Measurements from ENCODE around the gene SLC4A2. TPM values are rescaled to one million over a fixed set of nuclear protein-coding genes. Genes with fewer than 3 reads are reported as not detected.
"Not testable (repeated sequence)": the region's sequence is repeated elsewhere in the genome, so short reads cannot be mapped to it uniquely, and the experiment has no call there.

The SLC4A2 gene
- total RNA-seq (10 to 100 TPM; 52.0 to 91.5 (median 74.4) TPM), total RNA-seq (28.6 to 104 (median 49.4) reads per million in 29 experiments)
- 23.0 TPM for total RNA-seq (2013)

DNA sequence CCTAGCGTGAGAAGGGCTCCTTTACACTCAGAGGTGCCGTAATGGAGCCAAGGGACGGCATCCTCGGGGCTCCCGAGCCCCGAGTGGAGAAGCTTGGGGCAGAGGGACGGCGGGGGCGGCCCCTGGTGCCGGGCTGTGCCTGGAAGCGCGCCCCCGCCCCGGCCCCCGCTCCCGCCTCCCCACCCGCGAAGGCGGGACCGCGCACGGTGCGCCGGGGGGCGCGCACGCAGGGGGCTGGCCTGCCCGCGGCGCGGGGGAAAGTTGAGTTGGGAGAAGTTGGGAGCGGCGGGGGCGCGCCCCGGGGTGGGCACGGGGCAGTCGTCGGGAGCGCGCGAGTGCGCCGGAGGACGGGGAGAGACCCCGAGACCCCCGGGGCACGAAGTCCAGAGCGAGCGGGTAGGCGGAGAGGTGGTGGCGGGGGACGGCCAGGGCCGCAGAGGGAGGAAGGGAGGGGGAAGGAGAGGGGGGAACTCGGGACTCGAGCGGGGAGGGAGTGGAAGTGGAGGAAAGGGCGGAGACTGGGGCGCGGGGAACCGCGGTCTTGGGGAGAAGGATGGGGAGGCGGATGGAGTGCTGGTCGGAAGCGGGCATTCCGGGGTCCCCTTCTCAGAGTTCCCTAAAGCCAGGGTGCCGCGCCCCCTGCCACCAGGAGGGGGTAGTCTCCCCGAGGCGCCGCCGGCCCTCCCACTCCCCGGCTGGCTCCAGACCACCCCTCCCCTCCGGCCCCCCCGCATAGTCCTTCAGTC is at the start of gene SLC4A2:
Gene SLC4A2, plus strand, starts transcription at position 223 of the 746 bp plus-strand sequence. CDS start 2,399 bp downstream, outside the sequence.
- Mint-ChIP-seq H3K27ac (peak within 1 kb of the TSS; percentile 95 to 96), H3K4me1 (peaks cover 32 to 43% (median 41%) of the 10 kb centered on the region in 3 donors), H3K4me3 (peak within 1 kb of the TSS; percentile 90), H3K36me3 (peaks cover 2% of the 10 kb centered on the region), H3K27me3 (no peaks in the 10 kb centered on the region), H3K9me3 (no peaks in the 10 kb centered on the region)
- Histone ChIP-seq H3K27me3 (replicated peaks in 1 of 2; ENCODE audit: control insufficient read depth in 2 of 2, extremely low read depth in 1 of 2, insufficient read depth in 2 of 2, low read length in 1 of 2) (no peaks in the 10 kb centered on the region), H3K27ac (ENCODE audit: low read length) (peak within 1 kb of the TSS; percentile 94), H3K9me3 (no peaks in the 10 kb centered on the region), H3K36me3 (ENCODE audit: control insufficient read depth in 2 of 2, extremely low read depth in 1 of 2, insufficient read depth in 1 of 2, low read length in 1 of 2) (peaks cover 0 to 6% of the 10 kb centered on the region in 2 donors), H3K4me3 (ENCODE audit: control insufficient read depth in 1 of 2, extremely low read depth in 1 of 2, low read length in 1 of 2) (peak within 1 kb of the TSS; percentile 77 to 85), H3K4me1 (ENCODE audit: control insufficient read depth in 1 of 2, extremely low read depth in 1 of 2, insufficient read depth in 2 of 2, low read length in 2 of 2) (peaks cover 26 to 51% of the 10 kb centered on the region in 2 experiments)
- CTCF ChIA-PET, result interaction anchor here in 1 of 2 donors (1.7 kb wide), 1 partner anchor 21 kb away, joined by 5 read pairs; the partner anchor contains the start of gene FASTK
- DNase-seq, result peak in 33 of 35 experiments; percentile 21 to 82 (median 54)
- WGBS (ENCODE audit: insufficient coverage), result under 1% methylated on average over 52 of the region's 75 CpGs
- POLR2A ChIA-PET, result no interaction called here
- ATAC-seq (replicated peaks in 1 of 4), result peak in 3 of 4 experiments; percentile 12 to 21 (median 15)

- Histone ChIP-seq H3K27ac (ENCODE audit: low read length) (peak overlapping the region; percentile 85), H3K27me3 (replicated peaks in 1 of 2; ENCODE audit: control insufficient read depth in 2 of 2, extremely low read depth in 1 of 2, insufficient read depth in 2 of 2, low read length in 1 of 2) (peaks cover 0 to 3% of the 10 kb centered on the region in 2 experiments), H3K36me3 (ENCODE audit: control insufficient read depth in 2 of 2, extremely low read depth in 1 of 2, insufficient read depth in 1 of 2, low read length in 1 of 2) (no peaks in the 10 kb centered on the region), H3K4me1 (ENCODE audit: control insufficient read depth in 1 of 2, extremely low read depth in 1 of 2, insufficient read depth in 2 of 2, low read length in 2 of 2) (peaks cover 44 to 84% of the 10 kb centered on the region in 2 experiments), H3K4me3 (ENCODE audit: control insufficient read depth in 1 of 2, extremely low read depth in 1 of 2, low read length in 1 of 2) (peak overlapping the region in 1 of 2 donors; percentile 29), H3K9me3 (no peaks in the 10 kb centered on the region)
- H3K4me3 Mint-ChIP-seq, result peak overlapping the region in 1 of 3 donors; percentile 76
- peaks cover 0 to 2% of the 10 kb centered on the region in 2 donors for H3K27me3 Mint-ChIP-seq
- H3K36me3 Mint-ChIP-seq, result peaks cover 5% of the 10 kb centered on the region
- peaks cover 66 to 86% (median 66%) of the 10 kb centered on the region in 3 donors for H3K4me1 Mint-ChIP-seq
- DNase-seq (no peak), ATAC-seq (replicated peaks in 1 of 4) (no peak)
- WGBS (ENCODE audit: insufficient coverage), result 100% methylated on average over 1 of the region's 7 CpGs
- POLR2A ChIA-PET, result interaction anchor here (0.6 to 1.8 kb wide), 2 partner anchors 18 to 20 kb away, joined by 3 to 4 read pairs; partner anchors contain the start of gene ABCB8 (in 1 of the 2)
- H3K9me3 Mint-ChIP-seq, result no peaks in the 10 kb centered on the region
- peak overlapping the region; percentile 88 for H3K27ac Mint-ChIP-seq
- CTCF ChIA-PET, result interaction anchor here (0.5 to 2.0 kb wide), 6 partner anchors 9 to 234 kb away, joined by 3 to 7 read pairs (median 5); no protein-coding TSS in a partner anchor
These were observed 49.4 kb upstream of the SLC4A2 start for GRCh38 chr7:151010037-151010306.

DNA sequence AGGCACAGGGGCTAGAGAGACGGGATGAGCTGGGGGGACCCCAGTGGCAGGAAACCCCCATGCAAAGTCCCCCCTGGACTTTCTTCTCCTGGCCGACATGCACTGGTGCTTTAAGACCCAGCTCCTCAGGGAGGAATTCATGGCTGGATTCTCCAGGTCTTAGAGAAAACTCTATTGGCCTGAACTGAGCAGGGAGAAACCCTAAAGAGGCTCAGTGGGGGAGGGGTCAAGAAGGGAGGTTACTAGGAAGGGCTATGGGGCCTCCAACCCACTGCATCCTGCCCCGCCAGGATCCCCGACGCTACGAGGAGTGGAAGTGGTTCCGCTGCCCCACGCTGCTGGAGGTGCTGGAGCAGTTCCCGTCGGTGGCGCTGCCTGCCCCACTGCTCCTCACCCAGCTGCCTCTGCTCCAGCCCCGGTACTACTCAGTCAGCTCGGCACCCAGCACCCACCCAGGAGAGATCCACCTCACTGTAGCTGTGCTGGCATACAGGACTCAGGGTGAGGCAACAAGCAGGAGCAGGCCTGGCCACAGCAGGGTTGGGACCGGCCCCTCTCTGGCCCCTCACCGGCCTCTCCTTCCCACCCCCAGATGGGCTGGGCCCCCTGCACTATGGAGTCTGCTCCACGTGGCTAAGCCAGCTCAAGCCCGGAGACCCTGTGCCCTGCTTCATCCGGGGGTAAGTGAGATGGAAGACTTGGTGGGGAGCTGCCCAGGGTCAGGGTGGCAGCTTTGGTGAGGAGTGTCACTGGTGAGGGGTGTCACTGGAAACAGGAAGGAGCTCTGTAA is 48.9 kb upstream of the SLC4A2 start:
- no peaks in the 10 kb centered on the region for H3K36me3 ChIP-seq (ENCODE audit: control insufficient read depth in 2 of 2, extremely low read depth in 1 of 2, insufficient read depth in 1 of 2, low read length in 1 of 2)
- Mint-ChIP-seq H3K4me3 (peak overlapping the region; percentile 13 to 76 (median 51)), H3K9me3 (no peaks in the 10 kb centered on the region), H3K27ac (peak overlapping the region; percentile 88), H3K4me1 (peaks cover 71 to 87% (median 71%) of the 10 kb centered on the region in 3 donors), H3K36me3 (peaks cover 9% of the 10 kb centered on the region), H3K27me3 (peaks cover 0 to 2% of the 10 kb centered on the region in 2 donors)
- CTCF ChIA-PET, result interaction anchor here (0.5 to 1.7 kb wide), 7 partner anchors 9 to 1164 kb away, joined by 3 to 6 read pairs (median 3); partner anchors contain the start of gene ABCB8 (in 1 of the 2)
- WGBS (ENCODE audit: insufficient coverage), result 22% methylated on average over 13 of the region's 18 CpGs
- peaks cover 0 to 3% of the 10 kb centered on the region in 2 experiments for H3K27me3 ChIP-seq (replicated peaks in 1 of 2; ENCODE audit: control insufficient read depth in 2 of 2, extremely low read depth in 1 of 2, insufficient read depth in 2 of 2, low read length in 1 of 2)
- H3K9me3 ChIP-seq, result no peaks in the 10 kb centered on the region
- ATAC-seq (replicated peaks in 1 of 4) (peak; percentile 7 to 14 (median 10)), DNase-seq (peak in 17 of 35 experiments; percentile 23 to 59 (median 40))
- peak overlapping the region; percentile 85 for H3K27ac ChIP-seq (ENCODE audit: low read length)
- H3K4me1 ChIP-seq (ENCODE audit: control insufficient read depth in 1 of 2, extremely low read depth in 1 of 2, insufficient read depth in 2 of 2, low read length in 2 of 2), result peaks cover 48 to 90% of the 10 kb centered on the region in 2 experiments
- H3K4me3 ChIP-seq (ENCODE audit: control insufficient read depth in 1 of 2, extremely low read depth in 1 of 2, low read length in 1 of 2), result peak overlapping the region in 1 of 2 donors; percentile 29
- POLR2A ChIA-PET, result interaction anchor here in 1 of 2 donors (1.8 kb wide), 1 partner anchor 18 kb away, joined by 4 read pairs; the partner anchor contains the start of gene ABCB8

GRCh38 chr7:151011097-151011409 is 48.3 kb upstream of the SLC4A2 start:
- Histone ChIP-seq H3K4me3 (ENCODE audit: control insufficient read depth in 1 of 2, extremely low read depth in 1 of 2, low read length in 1 of 2) (no peak overlapping the region), H3K36me3 (ENCODE audit: control insufficient read depth in 2 of 2, extremely low read depth in 1 of 2, insufficient read depth in 1 of 2, low read length in 1 of 2) (no peaks in the 10 kb centered on the region), H3K27me3 (replicated peaks in 1 of 2; ENCODE audit: control insufficient read depth in 2 of 2, extremely low read depth in 1 of 2, insufficient read depth in 2 of 2, low read length in 1 of 2) (peaks cover 0 to 7% of the 10 kb centered on the region in 2 experiments), H3K4me1 (ENCODE audit: control insufficient read depth in 1 of 2, extremely low read depth in 1 of 2, insufficient read depth in 2 of 2, low read length in 2 of 2) (peaks cover 51 to 95% of the 10 kb centered on the region in 2 experiments), H3K9me3 (no peaks in the 10 kb centered on the region), H3K27ac (ENCODE audit: low read length) (peak overlapping the region; percentile 85)
- ChIA-PET POLR2A (interaction anchor here in 1 of 2 donors (1.8 kb wide), 1 partner anchor 17 kb away, joined by 4 read pairs; the partner anchor contains the start of gene ABCB8), CTCF (interaction anchor here (0.5 to 1.7 kb wide), 6 partner anchors 8 to 1164 kb away, joined by 3 to 6 read pairs (median 4); partner anchors contain the start of gene ABCB8 (in 1 of the 2))
- no peak for ATAC-seq (replicated peaks in 1 of 4)
- 43% methylated on average over 1 of the region's 1 CpG for WGBS (ENCODE audit: insufficient coverage)
- H3K27ac Mint-ChIP-seq, result peak overlapping the region; percentile 88
- peak overlapping the region in 2 of 3 donors; percentile 51 to 76 for H3K4me3 Mint-ChIP-seq
- H3K4me1 Mint-ChIP-seq, result peaks cover 75 to 88% (median 76%) of the 10 kb centered on the region in 3 donors
- no peaks in the 10 kb centered on the region for H3K9me3 Mint-ChIP-seq
- peak in 1 of 35 experiments; percentile 37 for DNase-seq
- peaks cover 10% of the 10 kb centered on the region for H3K36me3 Mint-ChIP-seq
- H3K27me3 Mint-ChIP-seq, result peaks cover 0 to 2% of the 10 kb centered on the region in 2 donors

DNA sequence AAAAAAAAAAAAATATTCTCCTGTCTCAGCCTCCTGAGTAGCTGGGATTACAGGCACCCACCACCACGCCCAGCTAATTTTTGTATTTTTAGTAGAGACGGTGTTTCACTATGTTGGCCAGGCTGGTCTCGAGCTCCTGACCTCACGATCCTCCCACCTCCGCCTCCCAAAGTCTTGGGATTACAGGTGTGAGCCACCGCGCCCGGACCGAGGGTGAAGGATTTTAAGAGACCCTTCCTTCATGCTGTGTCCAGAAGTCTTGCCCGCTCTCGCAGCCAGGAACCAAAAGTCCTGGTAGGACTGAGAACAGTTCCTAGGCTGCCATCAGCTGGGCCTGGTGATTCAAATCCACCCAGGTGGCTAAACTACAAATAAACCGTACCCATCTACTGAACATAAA is 47.8 kb upstream of the SLC4A2 start:
- WGBS (ENCODE audit: insufficient coverage), result 98% methylated on average over 8 of the region's 12 CpGs
- not testable (repeated sequence) for H3K36me3 Mint-ChIP-seq; H3K36me3 ChIP-seq (ENCODE audit: control insufficient read depth in 2 of 2, extremely low read depth in 1 of 2, insufficient read depth in 1 of 2, low read length in 1 of 2); H3K9me3 ChIP-seq; DNase-seq; H3K27me3 Mint-ChIP-seq; ATAC-seq (replicated peaks in 1 of 4); H3K4me3 ChIP-seq (ENCODE audit: control insufficient read depth in 1 of 2, extremely low read depth in 1 of 2, low read length in 1 of 2); H3K27me3 ChIP-seq (replicated peaks in 1 of 2; ENCODE audit: control insufficient read depth in 2 of 2, extremely low read depth in 1 of 2, insufficient read depth in 2 of 2, low read length in 1 of 2); H3K9me3 Mint-ChIP-seq
- ChIA-PET CTCF (interaction anchor here in 1 of 2 donors (1.7 kb wide), 1 partner anchor 49 kb away, joined by 6 read pairs; no protein-coding TSS in a partner anchor), POLR2A (interaction anchor here in 1 of 2 donors (1.8 kb wide), 1 partner anchor 17 kb away, joined by 4 read pairs; the partner anchor contains the start of gene ABCB8)
- Mint-ChIP-seq H3K4me3 (peak overlapping the region in 2 of 3 donors; percentile 60 to 84), H3K27ac (peak overlapping the region; percentile 91 to 95), H3K4me1 (peaks cover 76 to 90% (median 79%) of the 10 kb centered on the region in 3 donors)
- H3K27ac ChIP-seq (ENCODE audit: low read length), result peak overlapping the region; percentile 95
- peaks cover 51 to 98% of the 10 kb centered on the region in 2 experiments for H3K4me1 ChIP-seq (ENCODE audit: control insufficient read depth in 1 of 2, extremely low read depth in 1 of 2, insufficient read depth in 2 of 2, low read length in 2 of 2)
